Osteoblast (primary cell): Measurements from ENCODE around the gene PSME3. TPM values are rescaled to one million over a fixed set of nuclear protein-coding genes. Genes with fewer than 3 reads are reported as not detected.
"Not testable (repeated sequence)": the region's sequence is repeated elsewhere in the genome, so short reads cannot be mapped to it uniquely, and the experiment has no call there.

Experiments used
- DNase-seq: peaks from one replicate; pipeline ENCODE4 v3.0.0; 2011; ENCODE audit warnings: low spot score, mixed read lengths; ENCODE audit not compliant: insufficient read length; ENCODE audit errors: missing footprints
- H2AFZ ChIP-seq: 2 replicates; pipeline ENCODE4 v1.6.0; 2011; ENCODE audit warnings: mild to moderate bottlenecking, low read length
- H3K27ac ChIP-seq: 2 replicates; pipeline ENCODE4 v1.5.1; 2011; ENCODE audit warnings: mild to moderate bottlenecking, low read depth, low read length, moderate library complexity
- H3K27me3 ChIP-seq: 2 replicates; pipeline ENCODE4 v1.6.0; 2012; ENCODE audit warnings: mild to moderate bottlenecking, control low read depth, inconsistent platforms, low read length, moderate library complexity; ENCODE audit not compliant: insufficient read depth
- H3K36me3 ChIP-seq: 2 replicates; pipeline ENCODE4 v1.5.1; 2011; ENCODE audit warnings: mild to moderate bottlenecking, low read length, control low read depth, moderate library complexity; ENCODE audit not compliant: insufficient read depth
- H3K4me1 ChIP-seq: 2 replicates; pipeline ENCODE4 v1.5.1; 2011; ENCODE audit warnings: mild to moderate bottlenecking, low read length, control low read depth, moderate library complexity; ENCODE audit not compliant: insufficient read depth
- H3K4me2 ChIP-seq: 2 replicates; pipeline ENCODE4 v1.6.0; 2011; ENCODE audit warnings: mild to moderate bottlenecking, low read length; ENCODE audit not compliant: insufficient read depth
- H3K4me3 ChIP-seq: fragments of 200-600 bp; sonication (generic); 3 replicates; pipeline ENCODE4 v1.5.1; 2012; ENCODE audit warnings: mild to moderate bottlenecking, low read length, inconsistent platforms; ENCODE audit not compliant: insufficient read depth
- H3K79me2 ChIP-seq: 2 replicates; pipeline ENCODE4 v1.6.0; 2012; ENCODE audit warnings: mild to moderate bottlenecking, low read length, control low read depth, inconsistent platforms; ENCODE audit not compliant: insufficient read depth
- H3K9me3 ChIP-seq: 2 replicates; pipeline ENCODE4 v1.5.1; 2011; ENCODE audit warnings: low read depth, low read length, control low read depth
- H4K20me1 ChIP-seq: 2 replicates; pipeline ENCODE4 v1.6.0; 2012; ENCODE audit warnings: mild to moderate bottlenecking, low read length, control low read depth; ENCODE audit not compliant: insufficient read depth
- total RNA-seq: library from RNA; depleted of rRNA; stranded (reverse); fragments of >200 nt; gene quantifications from 2 replicates; pipeline ENCODE4 v1.2.3, GENCODE V29; 2012
- TF ChIP-seq, protein P1 (sequence below): IDR thresholded peaks from 2 replicates; pipeline ENCODE4 v1.5.1; 2011; ENCODE audit warnings: mild to moderate bottlenecking, low read depth, low read length, moderate library complexity; ENCODE audit errors: extremely low read depth

The PSME3 gene
- total RNA-seq, 1 donor = 81.1 TPM

DNA sequence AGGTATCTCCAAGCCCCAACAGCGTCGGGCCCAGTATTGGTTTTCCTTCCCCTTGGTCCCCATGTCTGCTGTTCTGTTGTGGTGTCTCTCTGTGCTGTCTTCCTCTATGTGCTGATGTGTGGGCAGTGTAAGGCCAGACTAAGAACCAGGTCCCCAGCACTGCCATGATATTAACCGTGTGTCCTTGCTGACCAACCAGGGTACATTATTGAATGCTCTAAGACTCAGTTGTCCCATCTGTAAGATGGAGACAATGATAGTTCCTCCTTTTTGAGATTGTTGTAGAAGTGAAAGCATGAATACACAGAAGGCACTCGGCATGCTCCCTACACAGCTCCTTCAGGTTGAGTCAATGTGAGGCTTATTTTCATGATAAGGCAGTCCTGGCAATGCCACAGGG, 38.5 kb downstream of the PSME3 start:
- H3K4me2 ChIP-seq = no peak overlapping the region
- peaks cover 8% of the 10 kb centered on the region for H3K27me3 ChIP-seq
- no peaks in the 10 kb centered on the region for H4K20me1 ChIP-seq
- no peaks in the 10 kb centered on the region for H3K79me2 ChIP-seq
- H3K4me3 ChIP-seq = no peak overlapping the region
- no peaks in the 10 kb centered on the region for H3K36me3 ChIP-seq
- TF ChIP-seq, protein P1, sequence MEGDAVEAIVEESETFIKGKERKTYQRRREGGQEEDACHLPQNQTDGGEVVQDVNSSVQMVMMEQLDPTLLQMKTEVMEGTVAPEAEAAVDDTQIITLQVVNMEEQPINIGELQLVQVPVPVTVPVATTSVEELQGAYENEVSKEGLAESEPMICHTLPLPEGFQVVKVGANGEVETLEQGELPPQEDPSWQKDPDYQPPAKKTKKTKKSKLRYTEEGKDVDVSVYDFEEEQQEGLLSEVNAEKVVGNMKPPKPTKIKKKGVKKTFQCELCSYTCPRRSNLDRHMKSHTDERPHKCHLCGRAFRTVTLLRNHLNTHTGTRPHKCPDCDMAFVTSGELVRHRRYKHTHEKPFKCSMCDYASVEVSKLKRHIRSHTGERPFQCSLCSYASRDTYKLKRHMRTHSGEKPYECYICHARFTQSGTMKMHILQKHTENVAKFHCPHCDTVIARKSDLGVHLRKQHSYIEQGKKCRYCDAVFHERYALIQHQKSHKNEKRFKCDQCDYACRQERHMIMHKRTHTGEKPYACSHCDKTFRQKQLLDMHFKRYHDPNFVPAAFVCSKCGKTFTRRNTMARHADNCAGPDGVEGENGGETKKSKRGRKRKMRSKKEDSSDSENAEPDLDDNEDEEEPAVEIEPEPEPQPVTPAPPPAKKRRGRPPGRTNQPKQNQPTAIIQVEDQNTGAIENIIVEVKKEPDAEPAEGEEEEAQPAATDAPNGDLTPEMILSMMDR = no peak
- peaks cover 2% of the 10 kb centered on the region for H3K9me3 ChIP-seq
- no peaks in the 10 kb centered on the region for H3K4me1 ChIP-seq
- H3K27ac ChIP-seq = no peak overlapping the region
- H2AFZ ChIP-seq = no peak overlapping the region
- no peak for DNase-seq

DNA sequence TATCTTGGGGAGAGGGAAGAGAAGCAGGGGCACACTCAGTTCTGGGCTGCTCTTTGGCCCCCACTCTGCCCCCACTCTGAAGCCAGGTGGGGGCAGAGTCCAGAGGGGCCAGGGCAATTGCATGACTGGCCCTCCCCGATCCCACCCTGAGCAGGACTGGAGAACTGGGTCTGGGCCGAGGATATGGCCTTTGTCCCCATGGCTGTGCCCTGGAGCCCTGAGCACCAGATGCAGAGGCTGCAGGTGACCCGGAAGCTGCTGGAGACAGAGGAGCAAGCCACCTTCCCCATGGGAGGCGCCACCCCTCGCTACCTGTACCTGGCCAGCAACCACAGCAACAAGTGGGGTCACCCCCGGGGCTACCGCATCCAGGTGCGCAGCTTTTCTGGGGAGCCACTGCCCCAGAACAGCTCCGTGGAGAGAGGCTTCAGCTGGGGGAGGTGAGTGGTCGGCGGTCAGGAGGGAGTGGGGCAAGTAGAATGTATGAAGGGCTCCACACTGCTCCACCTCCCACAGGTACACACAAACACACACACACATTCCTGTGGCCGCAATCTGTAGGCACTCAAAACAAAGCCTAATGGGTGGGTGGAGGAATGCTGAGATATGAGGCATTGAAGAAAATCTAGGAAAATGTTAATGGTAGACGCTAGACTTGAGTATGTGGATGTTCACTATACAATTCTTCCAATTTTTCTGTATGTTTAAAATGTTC, 39.2 kb downstream of the PSME3 start:
- Histone ChIP-seq H2AFZ (no peak overlapping the region), H3K4me1 (no peaks in the 10 kb centered on the region), H3K9me3 (peaks cover 2% of the 10 kb centered on the region), H3K4me2 (no peak overlapping the region), H3K27ac (no peak overlapping the region), H3K36me3 (no peaks in the 10 kb centered on the region), H3K79me2 (no peaks in the 10 kb centered on the region), H4K20me1 (no peaks in the 10 kb centered on the region), H3K27me3 (peaks cover 14% of the 10 kb centered on the region), H3K4me3 (no peak overlapping the region)
- no peak for DNase-seq
- TF ChIP-seq, protein P1 = no peak

DNA sequence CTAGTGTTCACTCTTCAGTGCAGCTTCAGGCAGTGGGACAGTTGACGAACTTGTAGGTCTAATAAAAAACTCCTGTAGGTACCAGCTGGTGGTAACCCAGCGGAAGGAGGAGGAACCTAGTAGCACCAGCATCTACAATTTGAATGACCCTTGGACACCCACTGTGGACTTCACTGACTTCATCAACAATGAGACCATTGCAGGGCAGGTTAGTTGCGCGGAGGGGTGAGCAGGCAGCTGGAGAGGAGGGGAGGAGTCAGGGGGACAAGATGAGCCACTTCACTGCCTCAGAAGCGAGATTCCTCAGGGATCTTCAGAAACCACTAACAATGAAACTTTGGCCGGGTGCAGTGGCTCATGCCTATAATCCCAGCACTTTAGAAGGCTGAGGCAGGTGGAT, 40.1 kb downstream of the PSME3 start:
- Histone ChIP-seq H4K20me1 (no peaks in the 10 kb centered on the region), H2AFZ (no peak overlapping the region), H3K36me3 (no peaks in the 10 kb centered on the region), H3K4me3 (no peak overlapping the region), H3K9me3 (peaks cover 2% of the 10 kb centered on the region), H3K27ac (no peak overlapping the region), H3K27me3 (peaks cover 18% of the 10 kb centered on the region), H3K79me2 (no peaks in the 10 kb centered on the region), H3K4me1 (no peaks in the 10 kb centered on the region), H3K4me2 (no peak overlapping the region)
- no peak for DNase-seq
- TF ChIP-seq, protein P1 = no peak

DNA sequence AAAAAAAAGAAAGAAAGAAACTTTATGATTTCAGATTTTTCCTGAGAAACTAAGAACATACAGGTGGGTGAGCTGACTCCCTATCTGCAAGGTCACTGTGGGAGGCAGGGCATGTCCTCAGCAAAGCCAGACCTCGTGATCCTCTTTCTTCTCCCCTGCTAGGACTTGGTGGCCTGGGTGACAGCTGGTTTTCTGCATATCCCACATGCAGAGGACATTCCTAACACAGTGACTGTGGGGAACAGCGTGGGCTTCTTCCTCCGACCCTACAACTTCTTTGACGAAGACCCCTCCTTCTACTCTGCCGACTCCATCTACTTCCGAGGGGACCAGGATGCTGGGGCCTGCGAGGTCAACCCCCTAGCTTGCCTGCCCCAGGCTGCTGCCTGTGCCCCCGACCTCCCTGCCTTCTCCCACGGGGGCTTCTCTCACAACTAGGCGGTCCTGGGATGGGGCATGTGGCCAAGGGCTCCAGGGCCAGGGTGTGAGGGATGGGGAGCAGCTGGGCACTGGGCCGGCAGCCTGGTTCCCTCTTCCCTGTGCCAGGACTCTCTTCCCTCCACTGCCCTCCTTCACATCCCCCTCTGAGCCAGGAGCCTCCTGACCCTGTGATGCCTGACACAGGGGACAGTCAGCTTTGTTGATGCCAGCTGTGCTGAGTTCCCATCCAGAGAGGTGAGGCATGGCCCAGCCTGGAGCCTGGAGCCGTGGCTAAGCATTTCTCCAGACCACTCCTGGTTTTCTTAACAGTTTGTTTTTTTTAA, 40.9 kb downstream of the PSME3 start:
- H3K36me3 ChIP-seq, H2AFZ ChIP-seq, H3K9me3 ChIP-seq, H3K79me2 ChIP-seq, H4K20me1 ChIP-seq, DNase-seq, H3K4me3 ChIP-seq, H3K4me1 ChIP-seq, H3K27ac ChIP-seq, H3K4me2 ChIP-seq: not testable (repeated sequence)
- peaks cover 26% of the 10 kb centered on the region for H3K27me3 ChIP-seq
